NCI-H146 treated with DMSO at 0.1 percent for 48 hours (cell line): ENCODE results near the gene ANKFN1.
"Not testable (repeated sequence)": the region's sequence is repeated elsewhere in the genome, so short reads cannot be mapped to it uniquely, and the experiment has no call there.

Experiments used
- DNase-seq: peaks from one replicate; lab custom pipeline; 2025; ENCODE audit not compliant: unreplicated experiment; lab: John Stamatoyannopoulos, UW

Gene ANKFN1

GRCh38 chr17:56319531-56319930, 166.3 kb downstream of the ANKFN1 start:
- peak; percentile 1 for DNase-seq

GRCh38 chr17:56320443-56320842, 167.2 kb downstream of the ANKFN1 start:
- DNase-seq = no peak

GRCh38 chr17:56322991-56323390, 169.7 kb downstream of the ANKFN1 start:
- DNase-seq = no peak

GRCh38 chr17:56324676-56325075, 171.4 kb downstream of the ANKFN1 start:
- no peak for DNase-seq

GRCh38 chr17:56325313-56326000, 172.2 kb downstream of the ANKFN1 start:
- no peak for DNase-seq

- no peak for DNase-seq
Measured at GRCh38 chr17:56326001-56326359, 172.7 kb downstream of the ANKFN1 start.

- no peak for DNase-seq
Measured at GRCh38 chr17:56347639-56348038, 194.4 kb downstream of the ANKFN1 start.

- no peak for DNase-seq
Measured at GRCh38 chr17:56350592-56350991, 197.3 kb downstream of the ANKFN1 start.

GRCh38 chr17:56351675-56352074, 198.4 kb downstream of the ANKFN1 start:
- no peak for DNase-seq

GRCh38 chr17:56358651-56359050, 205.4 kb downstream of the ANKFN1 start:
- no peak for DNase-seq

GRCh38 chr17:56359518-56359917, 206.2 kb downstream of the ANKFN1 start:
- DNase-seq = no peak

GRCh38 chr17:56367366-56367765, 214.1 kb downstream of the ANKFN1 start:
- DNase-seq = no peak

- DNase-seq = no peak
Measured at GRCh38 chr17:56373981-56374833, 220.9 kb downstream of the ANKFN1 start.

- no peak for DNase-seq
Measured at GRCh38 chr17:56389356-56389755, 236.1 kb downstream of the ANKFN1 start.

- no peak for DNase-seq
Measured at GRCh38 chr17:56392321-56392720, 239.0 kb downstream of the ANKFN1 start.

GRCh38 chr17:56393156-56393555, 239.9 kb downstream of the ANKFN1 start:
- DNase-seq = no peak

- no peak for DNase-seq
Measured at GRCh38 chr17:56395787-56396186, 242.5 kb downstream of the ANKFN1 start.

GRCh38 chr17:56407086-56407485, 253.8 kb downstream of the ANKFN1 start:
- DNase-seq = no peak

- DNase-seq = not testable (repeated sequence)
Measured at GRCh38 chr17:56412356-56412755, 259.1 kb downstream of the ANKFN1 start.

- DNase-seq = no peak
Measured at GRCh38 chr17:56416682-56417351, 263.5 kb downstream of the ANKFN1 start.

- DNase-seq = no peak
Measured at GRCh38 chr17:56424005-56424404, 270.7 kb downstream of the ANKFN1 start.

- no peak for DNase-seq
Measured at GRCh38 chr17:56424543-56425044, 271.3 kb downstream of the ANKFN1 start.
